G401 (cell line): Measurements from ENCODE around the gene BTN2A1. TPM values are rescaled to one million over a fixed set of nuclear protein-coding genes. Genes with fewer than 3 reads are reported as not detected.
"Not testable (repeated sequence)": the region's sequence is repeated elsewhere in the genome, so short reads cannot be mapped to it uniquely, and the experiment has no call there.

Source experiments
- DNase-seq: peaks from one replicate; pipeline ENCODE4 v3.0.0-alpha.2; 2015; ENCODE audit warnings: low spot score
- in situ Hi-C: cut with HindIII; loops from 2 replicates; pipeline ENCODE4 v1.10.0; 2016; ENCODE audit warnings: low sequenced_read_pairs, mixed read lengths
- total RNA-seq: library from RNA; depleted of rRNA; stranded (reverse); fragments of >200 nt; shearing (Covaris generic); gene quantifications from 2 replicates; pipeline ENCODE4 v1.2.3, GENCODE V29; 2014; rRNA removed

Gene BTN2A1
- 5.0 and 5.8 TPM in 2 replicates for total RNA-seq

GRCh38 chr6:26457806-26458688 is at the start of gene BTN2A1:
Gene BTN2A1 (plus strand): TSS chr6:26457955. CDS start chr6:26458637, 682 bp downstream.
- peak; percentile 99 for DNase-seq
- in situ Hi-C loops, result no loop called here

- in situ Hi-C loops, result no loop called here
- no peak for DNase-seq
These were observed 48.7 kb upstream of the BTN2A1 start for GRCh38 chr6:26408828-26409730.

GRCh38 chr6:26411751-26412150 is 46.0 kb upstream of the BTN2A1 start:
- no peak for DNase-seq
- in situ Hi-C loops, result no loop called here

GRCh38 chr6:26412228-26412627 is 45.5 kb upstream of the BTN2A1 start:
- in situ Hi-C loops, result no loop called here
- no peak for DNase-seq

- DNase-seq, result no peak
- in situ Hi-C loops, result no loop called here
These were observed 44.8 kb upstream of the BTN2A1 start for GRCh38 chr6:26412954-26413353.

- DNase-seq, result no peak
- in situ Hi-C loops, result no loop called here
These were observed 43.5 kb upstream of the BTN2A1 start for GRCh38 chr6:26414281-26414680.

GRCh38 chr6:26415036-26415614 is 42.6 kb upstream of the BTN2A1 start:
- no peak for DNase-seq
- in situ Hi-C loops, result no loop called here

GRCh38 chr6:26415791-26416190 is 42.0 kb upstream of the BTN2A1 start:
- no peak for DNase-seq
- in situ Hi-C loops, result no loop called here

GRCh38 chr6:26416288-26416687 is 41.5 kb upstream of the BTN2A1 start:
- in situ Hi-C loops, result no loop called here
- DNase-seq, result no peak

- in situ Hi-C loops, DNase-seq: not testable (repeated sequence)
These were observed 39.7 kb upstream of the BTN2A1 start for GRCh38 chr6:26418077-26418476.

- DNase-seq, in situ Hi-C loops: not testable (repeated sequence)
These were observed 39.0 kb upstream of the BTN2A1 start for GRCh38 chr6:26418795-26419194.

GRCh38 chr6:26420688-26421171 is 37.0 kb upstream of the BTN2A1 start:
- peak; percentile 20 for DNase-seq
- in situ Hi-C loops, result no loop called here

- peak; percentile 92 for DNase-seq
- in situ Hi-C loops, result no loop called here
These were observed 36.3 kb upstream of the BTN2A1 start for GRCh38 chr6:26421259-26422144.

- DNase-seq, result no peak
- in situ Hi-C loops, result no loop called here
These were observed 35.4 kb upstream of the BTN2A1 start for GRCh38 chr6:26422329-26422728.

GRCh38 chr6:26426691-26427450 is 30.9 kb upstream of the BTN2A1 start:
- in situ Hi-C loops, result no loop called here
- DNase-seq, result no peak

GRCh38 chr6:26427451-26427809 is 30.3 kb upstream of the BTN2A1 start:
- in situ Hi-C loops, result no loop called here
- DNase-seq, result no peak

- in situ Hi-C loops, result no loop called here
- DNase-seq, result no peak
These were observed 29.5 kb upstream of the BTN2A1 start for GRCh38 chr6:26428206-26428605.

GRCh38 chr6:26430787-26431186 is 27.0 kb upstream of the BTN2A1 start:
- in situ Hi-C loops, result no loop called here
- DNase-seq, result no peak
